Ovary (tissue), 3 donors: Measurements from ENCODE around the gene LMTK2.

ENCODE experiments used
- CTCF ChIP-seq, 3 donors: fragments of 450-650 bp in 2 of 3; fragments of 200-600 bp in 1 of 3; IDR thresholded peaks; one replicate each; pipeline versions ENCODE4 v1.5.1 to v1.8.0; 2016 to 2022; ENCODE audit warnings: antibody characterized with exemption in 3 of 3, mild to moderate bottlenecking in 1 of 3
- EP300 ChIP-seq: sonication (generic); formaldehyde crosslinking; IDR thresholded peaks from one replicate; pipeline ENCODE4 v1.6.1; 2017; ENCODE audit warnings: antibody characterized with exemption
- POLR2A ChIP-seq: fragments of 450-650 bp; IDR thresholded peaks from one replicate; pipeline ENCODE4 v1.6.1; 2017; ENCODE audit warnings: antibody characterized with exemption, mild to moderate bottlenecking, moderate library complexity
- donor health status: DM: no; HTN: no; CAD: no.

DNA sequence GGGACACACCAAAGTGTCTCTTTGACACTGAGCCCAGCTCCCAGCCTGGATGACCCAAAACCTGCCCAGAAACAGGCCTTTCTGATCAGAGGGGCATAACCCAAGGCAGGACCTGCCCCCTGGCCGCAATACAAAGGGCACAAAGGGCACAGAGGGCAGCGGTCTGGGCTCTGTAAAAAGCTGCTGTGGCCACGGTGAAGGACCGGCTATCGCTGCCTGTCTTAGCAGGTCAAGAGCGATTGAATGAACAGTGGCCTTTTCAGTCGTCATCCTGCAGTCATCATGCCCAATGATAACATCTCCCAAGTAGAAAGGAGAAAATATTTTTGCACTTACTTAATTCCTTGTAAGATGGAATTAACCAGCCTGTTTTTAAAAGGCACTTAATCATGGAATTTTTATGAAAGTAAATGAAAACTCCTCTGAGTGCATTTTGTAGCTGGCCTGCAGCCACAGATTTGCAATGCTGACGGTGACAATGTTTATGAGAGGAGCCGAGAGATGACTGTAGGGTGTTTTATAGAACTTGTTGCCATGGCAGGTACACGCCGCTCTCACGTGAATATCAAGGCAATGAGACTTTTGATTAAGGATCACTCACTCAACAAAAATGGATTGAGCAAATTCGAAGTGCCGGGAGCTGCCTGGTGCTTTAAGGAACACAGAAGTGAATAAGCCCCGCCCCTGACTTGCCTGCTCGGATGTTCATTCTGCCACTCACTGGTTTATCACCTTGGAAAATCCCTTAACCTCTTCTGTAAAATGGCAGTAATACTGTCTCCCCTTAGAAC lies 57.2 kb downstream of the LMTK2 start:
- TF ChIP-seq CTCF (IDR thresholded peaks at IDR 0.05), result no peak
- TF ChIP-seq EP300, result no peak
- TF ChIP-seq POLR2A, result no peak
